Ecto neural progenitor cell (in vitro differentiated cells): ENCODE results near the gene RAC2.
A peak's percentile ranks its signal among the peaks of the same experiment; 100 is the strongest.
"Not testable (repeated sequence)": the region's sequence is repeated elsewhere in the genome, so short reads cannot be mapped to it uniquely, and the experiment has no call there.

ENCODE experiments used
- DNase-seq: peaks from one replicate; pipeline ENCODE4 v3.0.0-alpha.2; 2018; ENCODE audit warnings: low spot score

RAC2 gene

GRCh38 chr22:37203354-37204044 lies 40.6 kb downstream of the RAC2 start:
- DNase-seq: no peak

GRCh38 chr22:37202716-37203115 lies 41.4 kb downstream of the RAC2 start:
- no peak for DNase-seq

GRCh38 chr22:37202001-37202555 lies 42.0 kb downstream of the RAC2 start:
- DNase-seq: no peak

GRCh38 chr22:37201443-37201820 lies 42.6 kb downstream of the RAC2 start:
- DNase-seq: not testable (repeated sequence)

GRCh38 chr22:37199760-37200108 lies 44.3 kb downstream of the RAC2 start:
- no peak for DNase-seq

GRCh38 chr22:37199103-37199759 lies 44.8 kb downstream of the RAC2 start:
- peak; percentile 100 for DNase-seq

GRCh38 chr22:37198258-37199102 lies 45.6 kb downstream of the RAC2 start:
- DNase-seq: peak; percentile 90

- DNase-seq: no peak
Measured at GRCh38 chr22:37197451-37198257, 46.4 kb downstream of the RAC2 start.

GRCh38 chr22:37196539-37197450 lies 47.3 kb downstream of the RAC2 start:
- no peak for DNase-seq

- no peak for DNase-seq
Measured at GRCh38 chr22:37195921-37196320, 48.1 kb downstream of the RAC2 start.

- no peak for DNase-seq
Measured at GRCh38 chr22:37194750-37195149, 49.3 kb downstream of the RAC2 start.

GRCh38 chr22:37193629-37194191 lies 50.4 kb downstream of the RAC2 start:
- DNase-seq: no peak

- DNase-seq: no peak
Measured at GRCh38 chr22:37192741-37193140, 51.3 kb downstream of the RAC2 start.

- DNase-seq: no peak
Measured at GRCh38 chr22:37192204-37192603, 51.9 kb downstream of the RAC2 start.

- DNase-seq: no peak
Measured at GRCh38 chr22:37190262-37190780, 53.7 kb downstream of the RAC2 start.

- DNase-seq: no peak
Measured at GRCh38 chr22:37188901-37189466, 55.1 kb downstream of the RAC2 start.

GRCh38 chr22:37187891-37188761 lies 55.9 kb downstream of the RAC2 start, which contains the start of gene C1QTNF6:
TSS of gene C1QTNF6 (minus strand) at chr22:37188247. CDS start at chr22:37188213, 34 bp downstream.
- DNase-seq: peak; percentile 84

GRCh38 chr22:37187552-37187890 lies 56.5 kb downstream of the RAC2 start:
- no peak for DNase-seq

- no peak for DNase-seq
Measured at GRCh38 chr22:37186997-37187522, 57.0 kb downstream of the RAC2 start.
